ENCODE data around the gene ARHGAP26. TPM values are rescaled to one million over a fixed set of nuclear protein-coding genes. Genes with fewer than 3 reads are reported as not detected.

The ARHGAP26 gene
- total RNA-seq, 1 donor from 2014 or later, result 8.6 TPM

DNA sequence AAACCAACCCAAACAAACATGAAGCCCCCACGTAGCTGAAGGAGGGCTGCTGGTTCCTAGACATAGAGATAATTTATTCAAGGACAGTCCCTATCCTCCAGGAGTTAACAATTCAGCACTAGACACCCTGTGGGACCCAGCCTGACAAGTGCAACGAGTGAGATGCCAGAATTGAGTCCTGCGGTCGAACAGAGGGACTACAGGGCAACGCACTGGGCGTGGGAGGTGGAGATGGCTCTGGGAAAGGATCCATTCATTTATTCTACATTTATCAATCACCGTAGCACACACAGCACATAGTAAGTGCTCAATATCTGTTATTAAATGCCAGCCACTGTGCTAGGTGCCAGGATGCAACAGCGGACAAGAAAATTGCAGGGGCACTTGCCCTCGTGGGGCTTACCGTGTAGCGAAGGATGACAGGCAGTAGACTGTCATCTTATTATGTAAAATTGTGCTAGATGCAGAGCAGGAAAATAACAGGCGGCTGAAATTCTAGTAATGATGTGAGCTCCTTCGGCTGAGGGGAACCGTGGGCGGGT is 855 bp upstream of the ARHGAP26 start:
- DNase-seq (ENCODE audit: low read depth), result no peak
- Histone ChIP-seq H3K36me3 (ENCODE audit: control insufficient read depth, insufficient read depth, low read length) (no peaks in the 10 kb centered on the region), H3K27me3 (ENCODE audit: control insufficient read depth, insufficient read depth, low read length) (no peaks in the 10 kb centered on the region), H3K4me3 (ENCODE audit: low read depth, low read length) (peak overlapping the region; percentile 82)
- TF ChIP-seq, protein P1, sequence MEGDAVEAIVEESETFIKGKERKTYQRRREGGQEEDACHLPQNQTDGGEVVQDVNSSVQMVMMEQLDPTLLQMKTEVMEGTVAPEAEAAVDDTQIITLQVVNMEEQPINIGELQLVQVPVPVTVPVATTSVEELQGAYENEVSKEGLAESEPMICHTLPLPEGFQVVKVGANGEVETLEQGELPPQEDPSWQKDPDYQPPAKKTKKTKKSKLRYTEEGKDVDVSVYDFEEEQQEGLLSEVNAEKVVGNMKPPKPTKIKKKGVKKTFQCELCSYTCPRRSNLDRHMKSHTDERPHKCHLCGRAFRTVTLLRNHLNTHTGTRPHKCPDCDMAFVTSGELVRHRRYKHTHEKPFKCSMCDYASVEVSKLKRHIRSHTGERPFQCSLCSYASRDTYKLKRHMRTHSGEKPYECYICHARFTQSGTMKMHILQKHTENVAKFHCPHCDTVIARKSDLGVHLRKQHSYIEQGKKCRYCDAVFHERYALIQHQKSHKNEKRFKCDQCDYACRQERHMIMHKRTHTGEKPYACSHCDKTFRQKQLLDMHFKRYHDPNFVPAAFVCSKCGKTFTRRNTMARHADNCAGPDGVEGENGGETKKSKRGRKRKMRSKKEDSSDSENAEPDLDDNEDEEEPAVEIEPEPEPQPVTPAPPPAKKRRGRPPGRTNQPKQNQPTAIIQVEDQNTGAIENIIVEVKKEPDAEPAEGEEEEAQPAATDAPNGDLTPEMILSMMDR (IDR thresholded peaks at IDR 0.05; ENCODE audit: insufficient read depth, low read length, poor library complexity, severe bottlenecking), result no peak

DNA sequence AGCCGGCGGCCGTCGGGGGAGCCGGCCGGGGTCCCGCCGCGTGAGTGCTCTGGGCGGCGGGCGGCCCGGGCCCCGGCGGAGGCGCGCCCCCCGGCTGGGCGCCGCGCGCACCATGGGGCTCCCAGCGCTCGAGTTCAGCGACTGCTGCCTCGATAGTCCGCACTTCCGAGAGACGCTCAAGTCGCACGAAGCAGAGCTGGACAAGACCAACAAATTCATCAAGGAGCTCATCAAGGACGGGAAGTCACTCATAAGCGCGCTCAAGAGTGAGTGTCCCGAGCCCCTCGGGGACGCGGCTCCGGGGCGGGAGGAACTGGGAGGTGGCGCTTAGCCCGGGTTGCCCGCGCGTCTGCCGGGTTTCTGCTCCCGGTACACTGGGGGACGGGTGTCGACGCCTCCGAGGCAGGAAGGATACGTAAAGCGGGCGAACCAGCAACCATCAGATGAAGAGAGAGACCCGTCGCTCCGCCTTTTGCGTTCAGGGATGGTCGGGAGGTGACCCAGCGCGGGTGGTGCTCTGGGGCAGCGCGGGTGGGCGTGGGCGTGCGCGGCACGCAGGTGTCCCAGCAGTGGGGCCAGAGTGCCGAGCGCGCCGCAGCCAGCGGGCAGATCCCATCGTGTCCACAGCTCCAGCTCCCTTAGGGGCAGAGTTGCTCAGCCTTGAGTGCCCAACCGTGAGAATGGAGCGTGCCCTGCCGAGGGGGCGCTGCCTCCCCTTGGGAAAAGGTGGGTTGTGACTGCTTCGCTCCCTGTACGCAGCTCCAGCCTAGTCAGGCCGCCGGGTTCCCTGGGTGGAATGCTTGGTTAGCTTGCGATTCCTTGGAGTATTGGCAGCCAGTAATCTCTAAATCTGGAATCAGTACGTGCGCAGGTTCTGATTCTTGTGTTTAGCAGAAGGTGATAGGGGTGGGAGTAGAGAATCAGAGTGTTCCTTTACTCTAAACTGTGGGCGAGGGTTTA is 753 bp downstream of the ARHGAP26 start:
- TF ChIP-seq, protein P1 (IDR thresholded peaks at IDR 0.05; ENCODE audit: insufficient read depth, low read length, poor library complexity, severe bottlenecking), result peak; percentile 50
- Histone ChIP-seq H3K4me3 (ENCODE audit: low read depth, low read length) (peak overlapping the region; percentile 82), H3K27me3 (ENCODE audit: control insufficient read depth, insufficient read depth, low read length) (no peaks in the 10 kb centered on the region), H3K36me3 (ENCODE audit: control insufficient read depth, insufficient read depth, low read length) (no peaks in the 10 kb centered on the region)
- no peak for DNase-seq (ENCODE audit: low read depth)

DNA sequence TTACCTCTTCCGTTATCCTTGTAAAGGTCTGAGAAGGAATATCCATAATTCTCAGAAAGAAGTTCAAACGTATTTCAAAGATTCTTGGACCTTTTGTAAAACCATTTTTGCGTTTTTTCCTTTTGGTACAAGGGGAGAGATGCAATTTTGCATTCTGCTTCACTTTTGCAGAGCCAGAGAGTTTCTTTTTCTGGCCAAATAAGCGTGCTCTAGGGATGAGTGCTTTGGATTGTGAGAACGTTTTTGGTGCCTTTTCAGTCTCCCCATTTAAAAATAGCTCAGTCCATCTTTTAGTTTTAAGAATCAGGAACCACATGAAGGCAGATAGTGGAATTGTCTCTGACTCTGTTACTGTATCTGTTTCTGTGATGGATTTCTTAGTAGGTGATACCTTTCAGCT is 1.5 kb downstream of the ARHGAP26 start:
- peak overlapping the region; percentile 82 for H3K4me3 ChIP-seq (ENCODE audit: low read depth, low read length)
- TF ChIP-seq, protein P1 (IDR thresholded peaks at IDR 0.05; ENCODE audit: insufficient read depth, low read length, poor library complexity, severe bottlenecking), result no peak
- H3K27me3 ChIP-seq (ENCODE audit: control insufficient read depth, insufficient read depth, low read length), result no peaks in the 10 kb centered on the region
- no peaks in the 10 kb centered on the region for H3K36me3 ChIP-seq (ENCODE audit: control insufficient read depth, insufficient read depth, low read length)
- no peak for DNase-seq (ENCODE audit: low read depth)

DNA sequence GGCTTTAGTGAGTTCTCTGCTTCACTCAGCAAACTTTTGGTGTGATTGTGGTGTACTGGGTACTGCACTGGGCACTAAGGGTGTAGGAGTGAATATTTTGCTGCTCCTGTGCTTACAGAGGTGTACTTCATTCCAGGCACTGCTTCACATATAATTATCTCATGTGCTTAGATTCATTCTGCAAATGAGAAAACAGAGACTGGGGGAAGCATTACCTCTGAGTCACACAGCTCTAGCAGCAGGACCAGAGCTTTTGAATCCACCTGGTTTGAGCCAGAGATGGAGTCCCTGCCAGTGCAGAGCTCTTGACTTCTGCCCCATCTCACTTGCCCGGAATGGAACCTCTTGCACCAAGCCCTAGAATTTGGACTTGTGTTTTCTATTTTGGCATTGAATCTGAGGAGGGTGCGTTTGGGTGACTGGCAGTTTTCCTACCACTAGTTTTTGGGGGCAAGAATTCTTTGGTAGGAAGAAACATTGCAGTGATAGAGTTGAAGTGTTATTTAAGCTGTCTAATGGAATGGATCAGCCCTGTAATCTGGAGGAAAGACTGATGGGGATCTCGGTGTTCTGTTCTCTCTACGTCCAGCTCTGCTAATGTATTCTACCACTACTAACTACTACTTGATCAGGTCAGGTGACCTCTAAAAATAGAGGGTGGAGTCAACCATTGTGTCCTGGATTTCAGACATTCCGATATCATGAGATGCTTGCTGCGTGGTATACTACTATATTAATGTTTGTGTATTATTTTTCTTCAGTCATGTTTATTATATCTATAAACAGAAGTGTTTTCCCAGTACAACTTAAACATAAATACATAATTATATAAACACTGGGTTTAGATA is 2.5 kb downstream of the ARHGAP26 start:
- Histone ChIP-seq H3K27me3 (ENCODE audit: control insufficient read depth, insufficient read depth, low read length) (no peaks in the 10 kb centered on the region), H3K4me3 (ENCODE audit: low read depth, low read length) (no peak overlapping the region), H3K36me3 (ENCODE audit: control insufficient read depth, insufficient read depth, low read length) (no peaks in the 10 kb centered on the region)
- DNase-seq (ENCODE audit: low read depth), result no peak
- TF ChIP-seq, protein P1 (IDR thresholded peaks at IDR 0.05; ENCODE audit: insufficient read depth, low read length, poor library complexity, severe bottlenecking), result no peak

DNA sequence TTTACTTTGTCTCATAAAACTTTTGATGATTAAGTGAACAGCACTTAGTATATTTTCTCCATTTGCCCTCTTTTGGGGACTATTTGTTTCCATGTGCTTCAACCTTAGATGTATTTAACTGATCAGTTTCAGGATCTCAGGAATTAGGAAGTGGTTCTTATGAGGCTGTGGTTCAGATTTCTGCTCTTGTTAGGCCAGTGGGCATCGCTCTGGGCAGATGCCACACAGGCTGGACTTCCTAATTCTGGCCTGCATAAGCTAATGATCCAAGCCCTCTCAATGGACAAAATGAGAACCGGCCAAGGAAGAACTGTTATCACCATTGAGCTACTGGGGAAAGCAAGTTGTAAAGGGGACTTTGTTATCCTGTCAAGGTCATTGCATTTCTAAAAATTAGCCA is 6.9 kb downstream of the ARHGAP26 start:
- TF ChIP-seq, protein P1 (IDR thresholded peaks at IDR 0.05; ENCODE audit: insufficient read depth, low read length, poor library complexity, severe bottlenecking), result no peak

More for the DNA sequence above, 6.9 kb downstream of the ARHGAP26 start:
- no peaks in the 10 kb centered on the region for H3K36me3 ChIP-seq (ENCODE audit: control insufficient read depth, insufficient read depth, low read length)
- no peak overlapping the region for H3K4me3 ChIP-seq (ENCODE audit: low read depth, low read length)
- no peaks in the 10 kb centered on the region for H3K27me3 ChIP-seq (ENCODE audit: control insufficient read depth, insufficient read depth, low read length)
- no peak for DNase-seq (ENCODE audit: low read depth)
